ENCODE data around the gene DLG5.

DLG5 gene

DNA sequence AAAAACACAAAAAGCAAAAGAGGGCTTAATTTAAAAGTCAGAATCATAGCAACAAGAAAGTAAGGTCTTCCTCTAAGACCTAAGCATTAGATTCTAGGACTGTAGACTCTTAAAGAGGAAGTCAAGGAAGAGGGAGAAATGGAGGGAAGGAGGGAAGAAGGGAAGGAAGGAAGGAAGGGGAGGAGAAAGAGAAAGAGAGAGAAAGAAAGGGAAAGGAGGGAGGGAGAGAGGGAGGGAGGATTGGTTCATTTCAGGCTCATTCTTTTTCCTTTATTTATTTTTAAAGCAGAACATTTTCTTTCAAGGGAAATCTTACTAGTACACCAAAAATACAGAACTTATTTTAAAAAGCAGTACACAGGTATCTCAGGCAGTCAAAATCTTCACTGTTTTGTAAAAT lies 81.1 kb downstream of the DLG5 start:
- no peak for DNase-seq (ENCODE audit: low read depth)
- no peak overlapping the region for H3K4me3 ChIP-seq (ENCODE audit: low read depth, low read length)
- TF ChIP-seq CTCF (IDR thresholded peaks at IDR 0.05; ENCODE audit: low read depth, low read length, missing control alignments) = no peak

DNA sequence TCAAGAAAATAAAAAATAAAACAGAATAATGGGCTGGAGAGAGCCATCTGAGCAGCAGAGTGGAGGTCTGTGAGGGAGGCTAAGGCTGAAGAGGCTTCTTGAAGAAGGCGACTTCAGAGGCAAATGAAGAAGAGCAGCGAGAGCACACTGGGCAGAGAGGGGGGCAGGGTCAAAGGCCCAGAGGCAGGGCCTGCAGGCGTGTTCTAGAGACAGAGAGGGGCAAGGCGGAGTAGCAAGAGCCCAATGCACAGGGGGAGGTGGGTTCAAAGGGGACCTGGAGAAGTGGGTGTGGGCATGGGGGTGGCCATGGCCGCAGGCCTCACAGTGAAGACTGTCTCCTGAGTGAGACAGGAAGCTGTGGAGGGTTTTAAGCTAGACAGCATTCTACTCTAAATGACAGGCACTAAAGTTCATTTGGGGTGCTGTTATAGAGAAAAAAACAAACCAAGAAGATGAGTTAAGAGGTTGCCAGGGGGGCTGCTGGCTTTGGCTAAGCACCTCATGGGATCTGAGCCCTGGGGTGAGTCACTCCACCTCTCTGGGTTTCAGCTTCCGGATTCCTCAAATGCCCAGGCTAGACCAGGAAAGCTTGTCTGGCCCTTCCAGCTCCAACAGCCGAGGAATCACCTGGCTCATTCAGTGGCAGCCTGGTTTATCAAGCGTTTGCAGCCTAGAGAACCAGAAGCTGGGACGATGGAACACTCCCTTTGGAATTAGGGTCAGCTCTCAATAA lies 81.7 kb downstream of the DLG5 start:
- no peak for TF ChIP-seq CTCF (IDR thresholded peaks at IDR 0.05; ENCODE audit: low read depth, low read length, missing control alignments)
- no peak for DNase-seq (ENCODE audit: low read depth)
- no peak overlapping the region for H3K4me3 ChIP-seq (ENCODE audit: low read depth, low read length)

- DNase-seq (ENCODE audit: low read depth) = no peak
- TF ChIP-seq CTCF (IDR thresholded peaks at IDR 0.05; ENCODE audit: low read depth, low read length, missing control alignments) = no peak
- H3K4me3 ChIP-seq (ENCODE audit: low read depth, low read length) = no peak overlapping the region
These were observed 82.4 kb downstream of the DLG5 start for GRCh38 chr10:77844177-77844576.

GRCh38 chr10:77843264-77843663 lies 83.3 kb downstream of the DLG5 start:
- DNase-seq (ENCODE audit: low read depth) = no peak
- no peak overlapping the region for H3K4me3 ChIP-seq (ENCODE audit: low read depth, low read length)
- TF ChIP-seq CTCF (IDR thresholded peaks at IDR 0.05; ENCODE audit: low read depth, low read length, missing control alignments) = no peak

GRCh38 chr10:77842652-77843212 lies 83.8 kb downstream of the DLG5 start:
- no peak for TF ChIP-seq CTCF (IDR thresholded peaks at IDR 0.05; ENCODE audit: low read depth, low read length, missing control alignments)
- no peak for DNase-seq (ENCODE audit: low read depth)
- no peak overlapping the region for H3K4me3 ChIP-seq (ENCODE audit: low read depth, low read length)

DNA sequence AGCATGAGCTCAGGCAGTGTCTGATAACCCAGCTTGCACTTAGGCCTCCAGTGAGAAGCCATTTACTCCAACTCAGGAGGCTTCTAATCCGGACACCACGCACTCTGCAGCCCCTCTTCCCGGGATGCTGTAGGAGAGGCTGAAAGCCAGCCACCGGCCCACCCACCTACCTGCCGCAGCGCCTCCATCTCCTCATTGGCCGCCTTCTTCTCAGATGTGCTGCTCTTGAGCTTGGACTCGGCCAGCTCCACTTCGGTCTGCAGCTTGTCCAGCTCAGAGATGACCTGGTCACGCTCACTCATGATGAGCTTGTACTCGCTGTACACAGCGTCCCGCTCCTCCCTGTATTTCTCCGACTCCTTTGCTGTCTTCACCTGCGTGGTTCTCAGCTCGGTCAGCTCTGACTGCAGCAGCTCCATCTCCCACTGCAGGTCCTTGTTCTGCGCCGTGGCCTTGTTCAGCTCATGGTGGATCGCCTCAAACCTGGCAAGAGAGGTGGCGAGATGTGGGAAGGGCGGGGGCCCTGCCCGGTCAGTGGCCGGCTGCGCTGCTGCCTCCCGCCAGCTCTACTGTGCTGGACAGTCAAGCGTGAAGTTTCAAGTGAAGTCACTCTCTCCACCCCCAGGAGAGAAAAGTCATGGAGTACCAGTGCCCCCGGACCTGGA lies 84.7 kb downstream of the DLG5 start:
- H3K4me3 ChIP-seq (ENCODE audit: low read depth, low read length) = no peak overlapping the region
- no peak for DNase-seq (ENCODE audit: low read depth)
- TF ChIP-seq CTCF (IDR thresholded peaks at IDR 0.05; ENCODE audit: low read depth, low read length, missing control alignments) = no peak
